ENCODE results near the gene INTS14. TPM values are rescaled to one million over a fixed set of nuclear protein-coding genes. Genes with fewer than 3 reads are reported as not detected.

The INTS14 gene
- total and polyA plus RNA-seq, 10 donors, result 17.2 to 71.3 (median 38.9) TPM

DNA sequence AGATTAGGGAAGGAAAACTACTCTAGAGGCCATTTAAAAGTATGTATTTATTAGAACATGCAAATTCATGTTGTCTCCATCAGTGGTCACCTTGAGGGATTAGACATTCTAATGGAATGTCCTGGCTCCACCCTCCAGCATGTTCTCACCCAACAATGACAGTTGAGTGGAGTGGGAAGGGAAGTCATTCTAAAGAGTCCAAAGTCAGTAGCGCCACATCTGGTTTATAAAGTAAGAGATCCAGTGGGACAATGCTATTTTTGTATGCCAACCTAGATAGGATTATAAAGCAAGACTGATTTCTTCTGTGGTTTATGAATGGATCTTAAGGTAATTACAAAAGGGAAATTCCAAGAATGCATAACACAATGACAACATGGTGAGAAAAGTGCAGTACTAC, 44.1 kb upstream of the INTS14 start:
- Histone ChIP-seq H3K4me3 (no peak overlapping the region), H3K27ac (no peak overlapping the region), H3K4me1 (peaks cover 0 to 19% (median 3%) of the 10 kb centered on the region in 6 donors), H3K9me3 (no peaks in the 10 kb centered on the region), H3K36me3 (peaks cover 0 to 98% (median 45%) of the 10 kb centered on the region in 6 donors), H3K27me3 (replicated peaks in 1 of 7) (no peaks in the 10 kb centered on the region)
- 76 to 93% (median 91%) methylated on average over 1 of the region's 1 CpG for WGBS, 5 donors
- intact Hi-C loops (cut with DNase I; ENCODE audit: low total_unique reads), result no loop called here
- TF ChIP-seq POLR2AphosphoS5 (IDR thresholded peaks at IDR 0.05) (no peak), POLR2A (IDR thresholded peaks at IDR 0.05) (no peak)
- TF ChIP-seq, protein P1, sequence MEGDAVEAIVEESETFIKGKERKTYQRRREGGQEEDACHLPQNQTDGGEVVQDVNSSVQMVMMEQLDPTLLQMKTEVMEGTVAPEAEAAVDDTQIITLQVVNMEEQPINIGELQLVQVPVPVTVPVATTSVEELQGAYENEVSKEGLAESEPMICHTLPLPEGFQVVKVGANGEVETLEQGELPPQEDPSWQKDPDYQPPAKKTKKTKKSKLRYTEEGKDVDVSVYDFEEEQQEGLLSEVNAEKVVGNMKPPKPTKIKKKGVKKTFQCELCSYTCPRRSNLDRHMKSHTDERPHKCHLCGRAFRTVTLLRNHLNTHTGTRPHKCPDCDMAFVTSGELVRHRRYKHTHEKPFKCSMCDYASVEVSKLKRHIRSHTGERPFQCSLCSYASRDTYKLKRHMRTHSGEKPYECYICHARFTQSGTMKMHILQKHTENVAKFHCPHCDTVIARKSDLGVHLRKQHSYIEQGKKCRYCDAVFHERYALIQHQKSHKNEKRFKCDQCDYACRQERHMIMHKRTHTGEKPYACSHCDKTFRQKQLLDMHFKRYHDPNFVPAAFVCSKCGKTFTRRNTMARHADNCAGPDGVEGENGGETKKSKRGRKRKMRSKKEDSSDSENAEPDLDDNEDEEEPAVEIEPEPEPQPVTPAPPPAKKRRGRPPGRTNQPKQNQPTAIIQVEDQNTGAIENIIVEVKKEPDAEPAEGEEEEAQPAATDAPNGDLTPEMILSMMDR (IDR thresholded peaks at IDR 0.05 in 8 of 11, conservative IDR thresholded peaks at IDR 0.05 in 3 of 11), result no peak
- DNase-seq, result no peak

DNA sequence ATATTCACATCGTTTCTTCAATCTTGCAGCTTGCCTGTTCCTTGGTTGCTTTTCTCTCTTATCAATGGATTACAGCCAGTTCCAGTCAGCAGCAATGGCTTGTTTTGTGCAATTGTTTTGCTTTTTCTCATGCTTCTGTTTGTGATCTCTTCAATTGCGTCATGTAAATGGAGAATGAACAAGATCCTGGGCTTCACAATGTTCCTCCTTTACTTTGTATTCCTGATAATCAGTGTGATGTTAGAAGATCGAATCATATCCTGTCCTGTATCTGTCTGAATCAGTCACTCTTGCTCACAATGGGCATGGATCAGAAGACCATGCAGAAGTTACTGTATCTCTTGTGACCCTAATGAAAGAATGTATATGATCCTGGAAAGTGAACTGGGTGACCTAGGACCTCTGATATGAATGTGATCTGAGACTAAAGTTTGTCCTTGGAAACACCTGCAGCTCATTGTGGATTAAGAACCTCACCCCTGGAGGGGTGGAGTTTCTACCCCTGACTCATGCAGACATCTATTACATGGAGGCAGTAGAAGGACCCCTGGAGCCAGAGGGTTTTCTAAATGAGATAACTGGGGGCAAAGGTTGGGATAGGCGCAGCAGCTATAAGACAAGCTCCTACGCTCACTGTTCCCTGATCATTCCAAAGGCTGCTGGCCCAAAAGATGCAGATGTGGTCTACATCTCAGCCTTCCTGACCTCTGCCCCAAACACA, 43.0 kb upstream of the INTS14 start:
- DNase-seq, result no peak
- Histone ChIP-seq H3K27me3 (replicated peaks in 1 of 7) (no peaks in the 10 kb centered on the region), H3K36me3 (peaks cover 0 to 88% (median 36%) of the 10 kb centered on the region in 6 donors), H3K4me3 (no peak overlapping the region), H3K27ac (no peak overlapping the region), H3K4me1 (peaks cover 0 to 19% (median 3%) of the 10 kb centered on the region in 6 donors), H3K9me3 (no peaks in the 10 kb centered on the region)
- TF ChIP-seq POLR2A (IDR thresholded peaks at IDR 0.05) (no peak), POLR2AphosphoS5 (IDR thresholded peaks at IDR 0.05) (no peak)
- TF ChIP-seq, protein P1 (IDR thresholded peaks at IDR 0.05 in 8 of 11, conservative IDR thresholded peaks at IDR 0.05 in 3 of 11), result no peak
- WGBS, 5 donors, result 89 to 99% (median 94%) methylated on average over 5 of the region's 5 CpGs
- intact Hi-C loops (cut with DNase I; ENCODE audit: low total_unique reads), result no loop called here

DNA sequence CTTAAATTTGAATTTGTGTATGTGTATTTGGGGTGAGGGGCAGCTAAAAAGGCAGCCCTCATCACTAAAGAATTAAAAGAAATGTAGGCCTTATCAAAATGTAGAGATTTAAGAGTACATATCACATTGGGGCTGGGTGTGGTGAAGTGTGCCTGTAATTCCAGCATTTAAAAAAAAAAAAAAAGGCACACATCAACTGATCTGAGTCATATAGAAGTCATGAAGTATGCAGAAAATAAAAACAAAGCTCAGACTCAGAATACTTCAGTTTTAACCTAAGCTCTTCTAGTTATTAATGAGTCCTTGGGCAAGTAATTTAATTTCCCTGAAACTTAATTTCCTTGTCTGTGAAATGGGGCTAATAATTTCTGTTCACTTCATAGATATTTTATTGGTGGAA, 42.4 kb upstream of the INTS14 start:
- Histone ChIP-seq H3K36me3 (peaks cover 0 to 81% (median 33%) of the 10 kb centered on the region in 6 donors), H3K4me1 (peaks cover 0 to 19% (median 3%) of the 10 kb centered on the region in 6 donors)
- intact Hi-C loops (cut with DNase I; ENCODE audit: low total_unique reads), result no loop called here

More for the DNA sequence above, 42.4 kb upstream of the INTS14 start:
- Histone ChIP-seq H3K4me3 (no peak overlapping the region), H3K9me3 (no peaks in the 10 kb centered on the region), H3K27ac (no peak overlapping the region), H3K27me3 (replicated peaks in 1 of 7) (no peaks in the 10 kb centered on the region)
- no peak for TF ChIP-seq POLR2AphosphoS5 (IDR thresholded peaks at IDR 0.05)
- TF ChIP-seq POLR2A (IDR thresholded peaks at IDR 0.05), result no peak
- TF ChIP-seq, protein P1 (IDR thresholded peaks at IDR 0.05 in 8 of 11, conservative IDR thresholded peaks at IDR 0.05 in 3 of 11), result no peak
- no peak for DNase-seq

Measured in spleen (tissue), 11 donors.